GM19324 (cell line): Measurements from ENCODE around the gene CT55.
A peak's percentile ranks its signal among the peaks of the same experiment; 100 is the strongest.
"Not testable (repeated sequence)": the region's sequence is repeated elsewhere in the genome, so short reads cannot be mapped to it uniquely, and the experiment has no call there.

Experiments
- ATAC-seq: cut with Tn5 transposase; IDR thresholded peaks from one replicate; pipeline ENCODE4 v1.9.1; 2021; ENCODE audit warnings: mild to moderate bottlenecking, moderate library complexity; ENCODE audit not compliant: unreplicated experiment, low FRiP score

Gene CT55

DNA sequence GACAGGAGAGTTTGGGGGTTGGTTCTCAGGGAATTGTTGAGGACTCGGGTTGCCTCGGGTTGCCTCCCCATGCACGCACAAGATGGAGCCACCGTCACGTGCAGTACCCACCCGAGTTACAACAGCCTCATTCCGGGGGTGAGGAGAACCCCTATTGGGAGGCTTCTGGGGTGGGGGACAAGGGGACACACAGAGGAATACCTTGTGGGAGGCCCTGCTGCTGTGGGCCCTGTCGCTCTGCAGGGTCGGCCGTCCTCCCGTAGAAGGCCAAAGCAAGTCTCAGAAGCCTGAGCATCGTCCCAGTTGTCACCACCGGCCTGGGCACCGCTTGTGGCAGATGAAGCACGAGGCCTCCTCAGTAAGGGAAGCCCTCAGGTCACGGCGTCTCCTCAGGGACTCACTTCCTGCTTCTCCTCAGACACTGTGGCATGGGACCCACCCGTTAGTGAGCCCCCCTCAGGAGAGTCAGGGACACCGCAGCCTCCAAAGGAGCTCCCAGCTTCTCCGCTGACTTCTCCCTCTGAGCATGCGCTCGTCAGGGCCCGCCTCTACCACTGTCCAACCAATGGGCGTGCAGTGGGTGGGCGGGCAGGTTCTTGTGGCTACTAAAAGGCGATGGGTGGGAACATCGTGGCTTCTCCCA lies at the start of gene CT55:
Gene CT55, minus strand, starts transcription at position 522 of the 643 bp plus-strand sequence. Its CDS starts 227 bp downstream, at position 295.
- ATAC-seq = no peak

DNA sequence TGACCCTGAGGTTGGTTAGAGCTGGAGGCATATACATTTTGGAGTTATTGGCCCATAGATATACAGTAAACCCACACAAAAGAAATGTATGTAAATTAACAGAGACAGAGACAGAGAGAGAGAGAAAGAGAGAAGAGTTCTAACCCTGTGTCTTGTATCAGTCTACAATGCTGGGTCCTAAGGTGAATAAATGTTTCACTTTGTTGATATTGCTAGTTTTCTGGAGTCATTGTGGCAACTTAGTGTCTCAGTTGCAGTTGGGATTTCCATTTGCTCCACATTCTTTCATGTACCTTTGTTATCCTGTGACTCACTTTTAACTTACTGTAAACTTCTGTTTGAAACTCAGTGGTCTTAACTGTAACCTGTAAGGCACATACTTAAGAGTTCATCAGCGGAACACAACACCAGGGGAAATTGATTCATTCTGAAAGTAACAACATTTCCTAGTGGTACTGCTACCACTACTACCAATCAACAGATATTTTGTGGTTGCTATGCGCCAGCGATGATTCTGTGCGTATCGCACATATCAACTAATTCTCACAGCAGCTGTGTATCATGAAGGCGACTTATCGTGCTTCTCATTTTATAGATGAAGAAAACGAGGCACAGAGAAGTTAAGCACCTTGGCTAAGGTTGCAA lies 42.1 kb upstream of the CT55 start:
- ATAC-seq = no peak

- not testable (repeated sequence) for ATAC-seq
These were observed 35.2 kb upstream of the CT55 start for GRCh38 chrX:135206427-135206826.

DNA sequence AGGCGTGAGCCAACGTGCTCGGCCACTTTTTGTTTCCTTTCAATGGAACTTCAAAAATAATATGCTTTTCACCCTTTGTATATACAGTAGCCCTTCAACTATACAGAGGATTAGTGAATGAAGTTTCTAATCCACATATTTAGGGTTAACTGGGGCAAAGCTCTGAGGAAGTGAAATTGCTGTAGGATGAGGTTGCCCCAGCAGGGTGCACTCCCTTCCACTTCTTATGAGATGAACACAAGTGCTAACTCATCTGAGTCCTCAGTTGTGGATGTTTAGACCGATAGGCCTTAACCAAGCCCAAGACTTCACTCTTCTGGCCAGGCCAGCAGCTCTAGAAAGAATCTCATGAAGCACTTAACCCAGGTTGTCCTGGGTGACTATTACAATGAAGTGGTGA lies 29.1 kb upstream of the CT55 start:
- ATAC-seq = no peak

- no peak for ATAC-seq
These were observed 23.5 kb upstream of the CT55 start for GRCh38 chrX:135194684-135195083.

DNA sequence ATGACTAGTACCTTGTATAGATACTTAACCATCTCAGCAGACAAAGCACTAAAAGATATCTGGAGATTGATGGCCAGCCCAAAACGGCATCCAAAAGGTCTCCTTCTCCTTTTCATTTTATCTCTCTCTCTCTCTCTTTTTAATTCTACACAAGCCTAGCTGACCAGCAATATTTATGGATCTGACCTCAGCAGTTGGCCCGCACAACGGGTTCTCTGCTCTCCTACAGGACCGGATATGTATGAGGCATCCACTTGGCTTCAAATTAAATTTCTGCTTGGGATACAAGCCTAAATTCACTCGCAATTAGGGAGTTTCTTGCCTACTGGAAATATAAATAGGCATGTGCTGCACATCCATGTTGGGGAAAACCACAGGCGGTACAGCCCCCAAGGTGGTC lies 22.5 kb upstream of the CT55 start:
- ATAC-seq = no peak

DNA sequence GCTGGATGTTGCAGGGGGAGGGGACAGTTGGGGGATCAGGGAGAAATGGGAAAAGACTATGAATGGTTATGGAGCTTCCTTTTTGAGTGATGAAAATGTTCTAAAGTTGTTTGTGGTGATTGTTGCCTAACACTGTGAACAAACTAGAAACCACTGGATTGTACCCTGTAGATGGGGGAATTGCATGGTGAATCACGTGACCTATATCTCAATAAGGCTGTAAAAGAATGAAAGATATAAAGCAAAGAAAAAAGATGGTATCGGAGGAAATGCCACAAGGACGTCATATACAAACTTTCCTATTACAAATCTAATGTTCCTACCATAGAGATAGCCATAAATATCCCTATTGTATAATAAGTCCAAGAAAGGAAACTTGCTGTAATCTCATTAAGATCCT lies 20.6 kb upstream of the CT55 start:
- ATAC-seq = no peak

GRCh38 chrX:135185795-135186443 lies 14.7 kb upstream of the CT55 start:
- peak; percentile 73 for ATAC-seq

DNA sequence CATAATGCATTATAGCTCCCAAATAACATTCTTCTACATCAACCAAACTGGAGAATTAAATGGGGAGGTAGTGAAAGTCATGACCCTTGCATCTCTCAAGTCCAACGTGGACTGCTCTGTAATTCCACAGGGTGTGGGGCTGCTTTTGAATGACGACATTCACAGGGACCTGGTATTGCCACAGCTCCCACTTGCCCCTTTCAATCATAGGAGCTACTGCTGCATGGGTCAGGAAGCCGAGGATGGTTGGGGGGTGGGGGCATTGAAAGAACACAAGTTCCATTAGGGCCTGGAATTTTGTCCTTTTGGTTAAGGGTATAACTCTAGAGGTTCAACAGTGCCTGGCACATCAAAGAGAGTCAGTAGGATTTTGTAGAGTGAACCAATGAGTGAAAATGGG lies 7.4 kb upstream of the CT55 start:
- no peak for ATAC-seq

- ATAC-seq = no peak
These were observed 730 bp downstream of the CT55 start for GRCh38 chrX:135170468-135170867.

- ATAC-seq = not testable (repeated sequence)
These were observed 1.7 kb downstream of the CT55 start for GRCh38 chrX:135169534-135169933.

DNA sequence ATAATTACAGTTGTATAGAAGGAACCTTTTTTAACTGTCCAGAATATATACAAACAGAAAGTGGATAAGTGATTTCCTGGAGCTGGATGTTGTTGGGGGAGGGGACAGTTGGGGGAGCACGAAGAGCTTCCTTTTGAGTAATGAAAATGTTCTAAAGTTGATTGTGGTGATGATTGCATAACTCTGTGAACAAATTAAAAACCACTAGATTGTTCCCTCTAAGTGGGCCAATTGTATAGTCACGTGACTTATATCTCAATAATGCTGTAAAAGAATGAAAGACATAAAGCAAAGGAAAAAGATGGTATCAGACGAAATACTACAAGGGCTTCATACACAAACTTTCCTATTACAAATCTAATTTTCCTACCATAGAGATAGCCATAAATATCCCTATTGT lies 2.7 kb downstream of the CT55 start:
- ATAC-seq = no peak

GRCh38 chrX:135154688-135155087 lies 16.5 kb downstream of the CT55 start:
- ATAC-seq = not testable (repeated sequence)

DNA sequence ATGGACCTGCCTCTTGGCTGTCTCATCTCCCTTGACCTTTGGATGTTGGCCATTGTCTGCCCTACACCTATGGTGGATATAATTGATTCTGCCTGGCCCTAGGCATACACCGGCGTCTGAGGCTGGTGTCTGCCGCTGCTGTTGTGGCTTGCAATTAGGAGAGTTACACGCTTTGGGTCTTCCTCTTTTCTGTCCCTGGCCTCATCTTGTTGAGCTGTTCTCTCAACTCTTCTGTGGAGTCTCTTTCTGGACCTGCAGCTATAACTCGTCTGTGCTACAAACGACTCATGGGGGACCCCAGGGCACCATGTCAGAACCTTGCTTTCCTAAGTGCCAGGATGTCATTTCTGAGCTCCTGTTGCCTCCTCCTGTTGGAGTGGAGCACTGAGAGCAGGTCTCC lies 45.1 kb downstream of the CT55 start:
- not testable (repeated sequence) for ATAC-seq

GRCh38 chrX:135120056-135120576 lies 51.1 kb downstream of the CT55 start, which contains the start of gene ETDB:
Gene ETDB, minus strand, starts transcription at chrX:135120526. Its CDS starts 1,265 bp downstream, at chrX:135119261.
- not testable (repeated sequence) for ATAC-seq

GRCh38 chrX:135116064-135116463 lies 55.1 kb downstream of the CT55 start:
- not testable (repeated sequence) for ATAC-seq

GRCh38 chrX:135114392-135114791 lies 56.8 kb downstream of the CT55 start:
- ATAC-seq = peak; percentile 84

GRCh38 chrX:135112743-135113142 lies 58.5 kb downstream of the CT55 start:
- ATAC-seq = no peak

DNA sequence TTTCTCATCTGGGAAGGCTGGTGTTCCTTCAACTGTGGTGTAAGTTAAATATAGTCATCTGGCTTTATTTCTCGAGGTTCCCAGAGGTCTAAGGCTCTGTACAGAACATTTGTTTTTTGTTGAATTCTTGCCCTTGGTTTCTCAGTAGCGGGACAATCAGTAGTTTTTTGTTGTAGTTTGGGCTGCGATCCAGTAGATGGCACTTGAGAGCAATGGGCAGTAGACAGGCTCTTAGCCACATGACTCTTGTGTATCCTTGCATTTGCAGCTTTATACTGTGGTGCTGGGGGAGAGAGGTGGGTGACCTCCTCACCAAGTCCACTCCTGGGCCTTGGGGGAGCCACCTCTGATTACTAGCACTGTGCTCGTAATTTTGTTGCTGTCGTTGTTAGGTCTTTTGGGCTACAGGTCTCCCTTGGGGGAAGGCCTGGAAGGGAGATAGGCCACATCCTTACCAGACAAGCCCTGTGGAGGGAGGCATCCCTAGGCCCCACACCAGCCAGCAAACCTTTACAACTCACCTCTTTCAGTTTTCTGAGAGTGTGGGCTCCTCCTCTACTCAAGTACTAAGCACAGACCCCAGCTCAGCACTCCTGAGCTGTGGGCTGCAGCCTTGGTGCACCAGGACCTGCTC lies 59.0 kb downstream of the CT55 start:
- ATAC-seq = peak; percentile 44

GRCh38 chrX:135109554-135109953 lies 61.6 kb downstream of the CT55 start:
- ATAC-seq = no peak
